HEK293 (cell line): ENCODE results near the gene VAT1.

Source experiments
- AEBP2 ChIP-seq: fragments of 450-650 bp; formaldehyde crosslinking; IDR thresholded peaks from 2 replicates; pipeline ENCODE4 v1.5.1; 2016; ENCODE audit warnings: missing biosample characterization, missing genetic modification characterization, borderline replicate concordance
- EGR2 ChIP-seq: fragments of 450-650 bp; formaldehyde crosslinking; IDR thresholded peaks from 2 replicates; pipeline ENCODE4 v1.5.1; 2016; ENCODE audit warnings: low read depth, missing biosample characterization, missing genetic modification characterization
- HIC1 ChIP-seq: fragments of 450-650 bp; formaldehyde crosslinking; IDR thresholded peaks from 2 replicates; pipeline ENCODE4 v1.5.1; 2016; ENCODE audit warnings: missing biosample characterization, missing genetic modification characterization
- HOXA7 ChIP-seq: sonication (generic); formaldehyde crosslinking; IDR thresholded peaks from 2 replicates; pipeline ENCODE4 v1.8.1; 2022; ENCODE audit warnings: missing genetic modification reagents, borderline replicate concordance
- PRDM6 ChIP-seq: fragments of 450-650 bp; formaldehyde crosslinking; IDR thresholded peaks from 2 replicates; pipeline ENCODE4 v1.5.1; 2017; ENCODE audit warnings: missing biosample characterization, missing genetic modification characterization
- SCRT1 ChIP-seq: fragments of 450-650 bp; formaldehyde crosslinking; IDR thresholded peaks from 2 replicates; pipeline ENCODE4 v1.5.1; 2016; ENCODE audit warnings: missing biosample characterization, missing genetic modification characterization, borderline replicate concordance
- SETDB1 ChIP-seq: IDR thresholded peaks from one replicate; pipeline ENCODE4 v1.6.1; 2017; ENCODE audit warnings: mild to moderate bottlenecking, low read length, moderate library complexity, mixed read lengths; ENCODE audit not compliant: insufficient read length
- SP7 ChIP-seq: fragments of 450-650 bp; formaldehyde crosslinking; IDR thresholded peaks from 2 replicates; pipeline ENCODE4 v1.5.1; 2016; ENCODE audit warnings: missing biosample characterization, missing genetic modification characterization
- ZNF133 ChIP-seq: fragments of 450-650 bp; formaldehyde crosslinking; IDR thresholded peaks from 2 replicates; pipeline ENCODE4 v1.5.1; 2016; ENCODE audit warnings: missing biosample characterization, missing genetic modification characterization
- ZNF140 ChIP-seq: fragments of 450-650 bp; formaldehyde crosslinking; IDR thresholded peaks from 2 replicates; pipeline ENCODE4 v1.5.1; 2016; ENCODE audit warnings: missing biosample characterization, missing genetic modification characterization
- ZNF169 ChIP-seq: fragments of 450-650 bp; formaldehyde crosslinking; IDR thresholded peaks from 2 replicates; pipeline ENCODE4 v1.5.1; 2016; ENCODE audit warnings: missing biosample characterization, missing genetic modification characterization
- ZNF174 ChIP-seq: fragments of 450-650 bp; formaldehyde crosslinking; IDR thresholded peaks from 2 replicates; pipeline ENCODE4 v1.5.0; 2017; ENCODE audit warnings: missing biosample characterization, mild to moderate bottlenecking, missing genetic modification characterization
- ZNF266 ChIP-seq: fragments of 450-650 bp; formaldehyde crosslinking; IDR thresholded peaks from 2 replicates; pipeline ENCODE4 v1.5.1; 2016; ENCODE audit warnings: missing biosample characterization, missing genetic modification characterization, low read depth
- ZNF280D ChIP-seq: fragments of 450-650 bp; formaldehyde crosslinking; IDR thresholded peaks from 2 replicates; pipeline ENCODE4 v1.5.1; 2016; ENCODE audit warnings: missing biosample characterization, missing genetic modification characterization
- ZNF292 ChIP-seq: fragments of 450-650 bp; formaldehyde crosslinking; IDR thresholded peaks from 2 replicates; pipeline ENCODE4 v1.5.1; 2016; ENCODE audit warnings: low read depth, missing biosample characterization, missing genetic modification characterization, borderline replicate concordance
- ZNF335 ChIP-seq: fragments of 450-650 bp; formaldehyde crosslinking; conservative IDR thresholded peaks from 2 replicates; pipeline ENCODE4 v1.5.1; 2016; ENCODE audit warnings: missing biosample characterization, missing genetic modification characterization
- ZNF37A ChIP-seq: fragments of 450-650 bp; IDR thresholded peaks from 2 replicates; pipeline ENCODE4 v1.5.1; 2018; ENCODE audit warnings: missing biosample characterization, missing genetic modification characterization
- ZNF398 ChIP-seq: fragments of 450-650 bp; formaldehyde crosslinking; IDR thresholded peaks from 2 replicates; pipeline ENCODE4 v1.5.1; 2017; ENCODE audit warnings: missing biosample characterization, missing genetic modification characterization
- ZNF48 ChIP-seq: fragments of 450-650 bp; formaldehyde crosslinking; IDR thresholded peaks from 2 replicates; pipeline ENCODE4 v1.5.1; 2016; ENCODE audit warnings: missing biosample characterization, missing genetic modification characterization
- ZNF501 ChIP-seq: fragments of 450-650 bp; formaldehyde crosslinking; IDR thresholded peaks from 2 replicates; pipeline ENCODE4 v1.5.1; 2016; ENCODE audit warnings: missing biosample characterization, missing genetic modification characterization
- ZNF544 ChIP-seq: fragments of 450-650 bp; formaldehyde crosslinking; IDR thresholded peaks from 2 replicates; pipeline ENCODE4 v1.5.0; 2017; ENCODE audit warnings: missing biosample characterization, missing genetic modification characterization
- ZNF555 ChIP-seq: fragments of 450-650 bp; formaldehyde crosslinking; conservative IDR thresholded peaks from 2 replicates; pipeline ENCODE4 v1.5.1; 2017; ENCODE audit warnings: missing biosample characterization, mild to moderate bottlenecking, missing genetic modification characterization, inconsistent platforms
- ZNF560 ChIP-seq: fragments of 450-650 bp; formaldehyde crosslinking; IDR thresholded peaks from 2 replicates; pipeline ENCODE4 v1.5.1; 2017; ENCODE audit warnings: missing biosample characterization, missing genetic modification characterization, borderline replicate concordance
- ZNF561 ChIP-seq: fragments of 450-650 bp; IDR thresholded peaks from 2 replicates; pipeline ENCODE4 v1.5.1; 2018; ENCODE audit warnings: missing biosample characterization, missing genetic modification characterization, borderline replicate concordance
- ZNF585B ChIP-seq: fragments of 450-650 bp; formaldehyde crosslinking; IDR thresholded peaks from 2 replicates; pipeline ENCODE4 v1.5.1; 2016; ENCODE audit warnings: missing biosample characterization, missing genetic modification characterization
- ZNF654 ChIP-seq: fragments of 450-650 bp; formaldehyde crosslinking; IDR thresholded peaks from 2 replicates; pipeline ENCODE4 v1.5.1; 2016; ENCODE audit warnings: low read depth, missing biosample characterization, missing genetic modification characterization
- ZNF664 ChIP-seq: fragments of 450-650 bp; formaldehyde crosslinking; IDR thresholded peaks from 2 replicates; pipeline ENCODE4 v1.5.1; 2016; ENCODE audit warnings: missing biosample characterization, missing genetic modification characterization
- ZNF670 ChIP-seq: fragments of 450-650 bp; formaldehyde crosslinking; IDR thresholded peaks from 2 replicates; pipeline ENCODE4 v1.5.1; 2016; ENCODE audit warnings: missing biosample characterization, missing genetic modification characterization, low read depth
- ZNF792 ChIP-seq: fragments of 450-650 bp; formaldehyde crosslinking; IDR thresholded peaks from 2 replicates; pipeline ENCODE4 v1.5.1; 2016; ENCODE audit warnings: missing biosample characterization, missing genetic modification characterization
- ZNF837 ChIP-seq: fragments of 450-650 bp; formaldehyde crosslinking; IDR thresholded peaks from 2 replicates; pipeline ENCODE4 v1.5.1; 2016; ENCODE audit warnings: missing biosample characterization, missing genetic modification characterization
- ZSCAN23 ChIP-seq: fragments of 450-650 bp; formaldehyde crosslinking; IDR thresholded peaks from 2 replicates; pipeline ENCODE4 v1.5.1; 2016; ENCODE audit warnings: missing biosample characterization, missing genetic modification characterization

VAT1 gene

GRCh38 chr17:42979511-42980273 is 42.5 kb downstream of the VAT1 start, which contains the start of gene PTGES3L (continued):
- TF ChIP-seq AEBP2 (tag by site-specific recombination) (no peak), ZNF664 (tag by site-specific recombination) (no peak), SCRT1 (tag by site-specific recombination) (no peak), ZNF169 (no peak), EGR2 (tag by site-specific recombination) (no peak), ZNF837 (no peak), ZNF560 (tag by site-specific recombination) (no peak), SETDB1 (no peak), ZNF555 (tag by site-specific recombination) (no peak), ZNF292 (tag by site-specific recombination) (no peak), ZNF266 (tag by site-specific recombination) (no peak), ZNF133 (tag by site-specific recombination) (no peak), ZNF654 (tag by site-specific recombination) (no peak), ZNF335 (tag by site-specific recombination) (no peak), ZNF792 (tag by site-specific recombination) (no peak), SP7 (tag by site-specific recombination) (no peak), PRDM6 (no peak), ZNF398 (tag by site-specific recombination) (no peak), ZNF37A (no peak), ZNF585B (no peak), HOXA7 (no peak), ZNF174 (no peak), ZNF670 (tag by site-specific recombination) (no peak), ZNF561 (tag by site-specific recombination) (peak; percentile 50; the same call in 1 of the 2 replicates), ZNF48 (tag by site-specific recombination) (no peak), ZNF280D (tag by site-specific recombination) (no peak), ZNF544 (tag by site-specific recombination) (no peak), ZNF140 (tag by site-specific recombination) (no peak), HIC1 (tag by site-specific recombination) (no peak), ZSCAN23 (no peak), ZNF501 (no peak)
